Measurements from ENCODE around the gene PNPLA7. TPM values are rescaled to one million over a fixed set of nuclear protein-coding genes. Genes with fewer than 3 reads are reported as not detected.

Gene PNPLA7
- total and polyA plus RNA-seq, 2 of the 13 experiments (the other 11 are each of a cell fraction or from before 2014, with no cell fraction given), result 0.42 to 1.5 TPM

GRCh38 chr9:137454597-137455358 lies 95.4 kb downstream of the PNPLA7 start (continued):
- peak; percentile 65; the same call in 1 of the 2 replicates for TF ChIP-seq SRF (IDR thresholded peaks at IDR 0.05; ENCODE audit: low read depth, low read length)
- TF ChIP-seq HNRNPUL1 (IDR thresholded peaks at IDR 0.05; ENCODE audit: low read depth, low read length), result no peak
- peak; percentile 80 for TF ChIP-seq MNT (IDR thresholded peaks at IDR 0.05)
- TF ChIP-seq ZNF446 (CRISPR knock-in tag; IDR thresholded peaks at IDR 0.05), result peak; percentile 82; the same call in 1 of the 2 replicates
- no peak for TF ChIP-seq ZMYM2 (CRISPR knock-in tag; IDR thresholded peaks at IDR 0.05)
- peak; percentile 68; the same call in 1 of the 2 replicates for TF ChIP-seq TERF1 (CRISPR knock-in tag; IDR thresholded peaks at IDR 0.05)
- TF ChIP-seq NKX3-1 (CRISPR knock-in tag; IDR thresholded peaks at IDR 0.05), result peak; percentile 67; the same call in 1 of the 2 replicates
- TF ChIP-seq ZXDC (CRISPR knock-in tag; IDR thresholded peaks at IDR 0.05), result no peak; the same call in 1 of the 2 replicates
- TF ChIP-seq GATAD2A (CRISPR knock-in tag; IDR thresholded peaks at IDR 0.05), result peak; percentile 90
- peak; percentile 97 for TF ChIP-seq ZNF451 (CRISPR knock-in tag; IDR thresholded peaks at IDR 0.05)
- peak; percentile 93 for TF ChIP-seq PAXIP1 (CRISPR knock-in tag; conservative IDR thresholded peaks at IDR 0.05)
- TF ChIP-seq SP5 (CRISPR knock-in tag; IDR thresholded peaks at IDR 0.05; ENCODE audit: borderline replicate concordance, low read depth), result peak; percentile 62; the same call in 1 of the 2 replicates
- no peak for TF ChIP-seq ZNF562 (CRISPR knock-in tag; IDR thresholded peaks at IDR 0.05; ENCODE audit: borderline replicate concordance)
- TF ChIP-seq ZFX (CRISPR knock-in tag; IDR thresholded peaks at IDR 0.05; ENCODE audit: low read depth), result peak; percentile 92
- TF ChIP-seq RBFOX2 (IDR thresholded peaks at IDR 0.05; ENCODE audit: low read depth, low read length), result peak; percentile 31; the same call in 1 of the 2 replicates
- peak; percentile 78 for TF ChIP-seq ZNF746 (CRISPR knock-in tag; IDR thresholded peaks at IDR 0.05)
- peak; percentile 65; the same call in 1 of the 2 replicates for TF ChIP-seq NAIF1 (CRISPR knock-in tag; IDR thresholded peaks at IDR 0.05; ENCODE audit: borderline replicate concordance)
- peak; percentile 69 for TF ChIP-seq KMT2A (CRISPR knock-in tag; IDR thresholded peaks at IDR 0.05)
- no peak for TF ChIP-seq ZZZ3 (CRISPR knock-in tag; IDR thresholded peaks at IDR 0.05; ENCODE audit: borderline replicate concordance)
- peak; percentile 83 for TF ChIP-seq ZNF740 (CRISPR knock-in tag; IDR thresholded peaks at IDR 0.05)

Data from HepG2 (cell line).